NOMO-1 (cell line): ENCODE data around the gene BSG.

Experiments used
- DNase-seq, 2 experiments: peaks; one replicate each; lab custom pipeline; 2025; ENCODE audit not compliant: unreplicated experiment in 2 of 2; lab: John Stamatoyannopoulos, UW

The BSG gene

DNA sequence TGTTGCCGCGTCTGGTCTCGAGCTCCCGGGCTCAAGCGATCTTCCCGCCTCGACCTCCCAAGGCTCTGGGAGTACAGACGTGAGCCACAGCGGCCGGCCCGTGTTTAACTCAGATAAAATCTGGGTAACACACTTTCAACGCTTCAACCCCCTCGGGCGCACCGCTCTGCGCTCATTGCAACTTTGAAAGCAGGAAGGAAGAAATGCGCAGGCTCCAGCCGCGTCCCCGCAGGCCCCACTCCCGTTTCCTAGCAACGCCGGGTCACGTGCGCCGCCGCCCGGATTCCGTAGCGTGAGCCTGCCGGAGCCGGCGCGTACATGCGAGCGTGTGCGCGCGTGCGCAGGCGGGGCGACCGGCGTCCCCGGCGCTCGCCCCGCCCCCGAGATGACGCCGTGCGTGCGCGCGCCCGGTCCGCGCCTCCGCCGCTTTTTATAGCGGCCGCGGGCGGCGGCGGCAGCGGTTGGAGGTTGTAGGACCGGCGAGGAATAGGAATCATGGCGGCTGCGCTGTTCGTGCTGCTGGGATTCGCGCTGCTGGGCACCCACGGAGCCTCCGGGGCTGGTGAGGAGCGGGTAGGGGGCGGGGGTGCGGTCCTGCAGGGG lies at the start of gene BSG:
TSS of gene BSG (plus strand) at position 457 of the 603 bp plus-strand sequence. CDS start at position 496, 39 bp downstream.
- peak; percentile 97 for DNase-seq

DNA sequence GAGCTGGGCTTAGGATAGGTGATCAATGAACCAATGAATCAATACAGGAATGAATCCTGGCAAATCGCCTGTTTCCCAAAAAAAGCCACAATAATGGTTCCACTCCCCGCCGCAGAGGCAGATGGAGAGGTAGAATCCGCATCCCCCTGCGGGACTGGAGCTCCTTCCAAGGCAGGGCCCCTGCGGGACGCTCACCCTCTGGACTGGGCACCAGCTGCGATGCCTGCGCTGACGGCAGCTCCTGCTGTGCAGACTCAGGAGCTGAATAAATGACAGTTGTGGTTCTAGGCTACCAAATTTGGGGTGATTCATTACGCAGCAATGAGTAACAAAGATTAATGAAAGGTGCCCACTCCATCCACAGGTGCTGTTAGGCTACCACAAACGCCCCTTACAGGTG lies 49.7 kb upstream of the BSG start:
- DNase-seq, result no peak

DNA sequence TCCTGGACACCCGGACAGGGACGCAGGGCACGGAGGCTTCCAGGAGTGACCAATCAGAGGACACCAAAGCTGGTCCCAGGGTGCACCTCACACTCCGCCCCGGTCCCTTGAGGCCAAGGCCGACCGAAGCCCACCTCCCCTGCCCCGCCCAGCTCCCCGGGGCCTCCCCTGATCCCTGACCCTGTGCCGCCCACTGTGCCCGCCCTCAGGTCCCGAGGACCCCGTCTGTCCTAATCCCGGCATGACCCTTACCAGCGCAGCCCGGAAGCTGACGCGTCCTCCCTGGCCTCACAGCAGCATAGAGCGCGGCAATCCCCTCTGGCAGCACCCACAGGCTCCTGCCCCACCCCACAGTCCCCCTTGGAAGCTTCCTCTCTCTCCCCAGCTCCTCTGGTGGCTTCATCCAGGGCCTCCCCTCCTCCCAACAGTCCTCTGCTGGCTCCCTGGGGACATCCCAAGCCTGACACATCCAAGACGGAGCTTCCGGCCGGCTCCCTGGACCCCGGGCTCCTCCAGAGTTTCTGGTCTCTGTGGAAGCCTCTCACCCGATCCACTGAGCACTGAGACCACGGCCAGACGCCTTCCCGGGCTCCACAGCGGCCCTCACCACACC lies 48.2 kb upstream of the BSG start:
- DNase-seq, result no peak

DNA sequence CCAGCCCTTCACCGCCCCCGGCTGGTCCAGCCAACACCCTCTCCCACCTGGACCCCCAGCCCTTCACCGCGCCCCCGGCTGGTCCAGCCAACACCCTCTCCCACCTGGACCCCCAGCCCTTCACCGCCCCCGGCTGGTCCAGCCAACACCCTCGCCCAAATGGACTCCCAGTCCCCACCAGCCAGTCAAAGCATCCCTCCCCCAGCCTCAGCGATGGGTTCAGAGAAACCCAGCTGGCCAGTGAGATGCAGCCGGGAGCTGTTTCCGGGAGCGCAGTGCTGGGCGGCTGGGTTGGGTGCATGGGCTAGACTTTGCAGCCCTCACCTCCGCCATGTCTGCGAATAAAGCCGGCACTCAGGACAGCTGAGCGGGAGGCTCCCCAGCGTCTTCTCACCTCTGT lies 47.4 kb upstream of the BSG start:
- DNase-seq, result no peak

DNA sequence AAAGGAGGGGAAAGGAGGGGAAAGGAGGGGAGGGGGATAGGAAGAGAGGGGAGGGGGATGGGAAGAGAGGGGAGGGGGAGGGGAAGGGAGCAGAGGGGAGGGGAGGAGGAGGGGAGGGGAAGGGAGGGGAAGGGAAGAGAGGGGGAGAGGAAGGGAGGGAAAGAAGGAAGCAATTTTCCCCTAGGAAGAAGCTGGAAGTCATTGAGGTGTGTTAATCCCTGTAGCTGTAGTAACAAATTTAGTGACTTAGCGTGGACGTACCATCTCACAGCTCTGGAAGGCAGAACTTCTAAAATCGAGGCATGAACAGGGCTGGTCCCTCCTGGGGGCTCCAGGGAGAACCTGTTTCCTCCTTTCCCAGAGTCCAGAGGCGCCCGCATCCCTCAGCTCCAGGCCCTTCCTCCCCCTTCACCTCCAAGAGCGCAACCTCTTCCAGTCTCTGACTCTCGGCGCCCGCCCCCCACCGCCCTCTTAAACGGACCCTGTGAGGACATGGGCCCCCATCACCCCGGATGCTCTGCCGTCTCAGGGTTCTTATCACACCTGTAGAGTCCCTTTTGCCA lies 46.5 kb upstream of the BSG start:
- no peak for DNase-seq

DNA sequence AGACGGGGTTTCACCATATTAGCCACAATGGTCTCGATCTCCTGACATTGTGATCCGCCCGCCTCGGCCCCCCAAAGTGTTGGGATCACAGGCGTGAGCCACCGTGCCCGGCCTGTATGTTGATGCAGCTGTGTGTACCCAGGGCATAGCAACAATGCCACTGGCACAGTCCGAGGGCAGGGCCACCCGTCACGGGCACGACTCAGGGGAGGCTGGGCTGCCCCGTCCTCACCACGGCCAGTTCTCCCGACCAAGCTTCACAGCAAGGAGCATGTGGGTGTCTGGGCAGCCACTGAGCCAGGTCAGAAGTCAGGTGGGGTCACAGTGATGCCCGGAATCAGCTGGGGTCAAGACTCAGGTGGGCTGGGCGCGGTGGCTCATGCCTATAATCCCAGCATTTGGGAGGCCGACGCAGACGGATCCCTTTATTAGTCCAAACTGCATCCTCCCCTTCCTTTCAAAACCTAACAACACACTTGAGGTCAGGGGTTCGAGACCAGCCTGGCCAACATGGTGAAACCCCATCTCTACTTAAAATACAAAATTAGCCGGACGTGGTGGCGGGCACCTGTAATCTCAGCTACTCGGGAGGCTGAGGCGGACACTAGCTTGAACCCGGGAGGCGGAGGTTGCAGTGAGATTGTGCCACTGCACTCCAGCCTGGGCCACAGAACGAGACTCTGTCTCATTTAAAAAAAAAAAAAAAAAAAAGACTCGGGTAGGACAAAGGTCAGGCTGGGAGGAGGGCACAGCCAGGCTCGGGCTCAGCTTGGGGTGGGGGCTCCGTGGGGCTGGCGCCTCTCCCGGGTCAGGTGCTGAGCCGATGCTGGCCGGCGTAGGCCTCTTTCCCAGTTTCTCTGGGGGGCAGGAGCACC lies 42.0 kb upstream of the BSG start:
- DNase-seq, result no peak

DNA sequence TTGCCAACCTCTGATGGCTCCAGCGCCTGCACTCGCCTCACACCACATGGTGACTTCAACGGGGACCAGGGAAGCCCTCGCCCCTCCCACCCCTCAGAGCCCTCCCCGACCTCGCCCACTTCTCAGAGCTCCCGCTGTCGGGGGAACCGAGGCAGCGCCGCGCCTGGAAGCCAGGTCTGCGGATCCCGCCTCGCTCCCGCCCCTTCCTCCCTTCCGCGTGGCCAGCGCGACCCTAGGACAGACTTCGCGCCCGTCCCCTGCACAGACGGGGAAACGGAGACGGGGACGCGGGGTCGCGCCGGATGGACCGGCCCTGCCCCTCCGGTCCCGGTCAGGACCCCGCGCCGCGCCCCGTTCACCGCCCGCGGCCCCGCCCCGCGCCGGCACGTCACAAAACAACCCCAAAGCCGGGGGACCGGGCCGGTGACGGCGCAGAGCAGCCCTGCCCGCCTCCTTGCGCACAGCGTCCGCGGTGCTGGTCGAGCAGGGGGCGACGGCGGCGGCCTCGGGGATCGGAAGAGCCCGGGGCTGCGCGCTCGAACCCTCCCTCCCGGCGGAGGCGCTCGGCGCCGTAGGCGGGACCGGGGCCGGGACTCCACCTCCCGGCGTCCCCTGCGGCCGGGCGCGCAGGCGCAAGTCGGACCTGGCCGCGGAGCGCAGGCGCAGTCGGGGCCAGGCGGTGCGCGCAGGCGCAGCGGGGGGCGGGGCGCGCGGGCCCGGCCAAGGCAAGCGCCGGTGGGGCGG lies 41.2 kb upstream of the BSG start:
- peak; percentile 75 to 87 for DNase-seq

DNA sequence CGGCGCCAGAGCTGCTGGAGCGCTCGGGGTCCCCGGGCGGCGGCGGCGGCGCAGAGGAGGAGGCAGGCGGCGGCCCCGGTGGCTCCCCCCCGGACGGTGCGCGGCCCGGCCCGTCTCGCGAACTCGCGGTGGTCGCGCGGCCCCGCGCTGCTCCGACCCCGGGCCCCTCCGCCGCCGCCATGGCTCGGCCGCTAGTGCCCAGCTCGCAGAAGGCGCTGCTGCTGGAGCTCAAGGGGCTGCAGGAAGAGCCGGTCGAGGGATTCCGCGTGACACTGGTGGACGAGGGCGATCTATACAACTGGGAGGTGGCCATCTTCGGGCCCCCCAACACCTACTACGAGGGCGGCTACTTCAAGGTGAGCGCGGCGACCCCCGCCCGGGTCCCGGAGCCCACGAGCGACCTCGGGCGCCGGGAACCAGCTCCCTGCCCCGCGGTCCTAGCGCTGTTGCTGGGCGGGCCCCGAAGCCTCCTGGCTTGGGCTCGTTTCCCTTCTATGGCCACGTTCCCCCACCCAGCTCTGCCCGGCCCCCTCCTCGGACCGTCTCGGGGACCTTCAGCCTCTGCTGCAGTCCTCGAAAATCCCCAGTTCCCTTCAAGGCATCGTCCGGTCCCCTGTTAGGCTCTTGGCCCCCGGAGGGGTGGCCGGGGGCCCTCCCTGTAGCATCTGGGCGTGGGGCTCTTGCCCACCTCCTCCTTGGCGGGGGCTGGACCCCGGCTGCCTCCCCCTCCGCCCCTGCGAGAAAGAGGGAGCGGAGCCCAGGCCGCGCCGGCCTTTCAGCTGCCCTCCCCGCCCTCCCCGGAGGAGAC lies 40.4 kb upstream of the BSG start, which contains the start of gene CDC34:
TSS of gene CDC34 (plus strand) at position 8 of the 808 bp plus-strand sequence. CDS start at position 180, 172 bp downstream.
- no peak for DNase-seq

DNA sequence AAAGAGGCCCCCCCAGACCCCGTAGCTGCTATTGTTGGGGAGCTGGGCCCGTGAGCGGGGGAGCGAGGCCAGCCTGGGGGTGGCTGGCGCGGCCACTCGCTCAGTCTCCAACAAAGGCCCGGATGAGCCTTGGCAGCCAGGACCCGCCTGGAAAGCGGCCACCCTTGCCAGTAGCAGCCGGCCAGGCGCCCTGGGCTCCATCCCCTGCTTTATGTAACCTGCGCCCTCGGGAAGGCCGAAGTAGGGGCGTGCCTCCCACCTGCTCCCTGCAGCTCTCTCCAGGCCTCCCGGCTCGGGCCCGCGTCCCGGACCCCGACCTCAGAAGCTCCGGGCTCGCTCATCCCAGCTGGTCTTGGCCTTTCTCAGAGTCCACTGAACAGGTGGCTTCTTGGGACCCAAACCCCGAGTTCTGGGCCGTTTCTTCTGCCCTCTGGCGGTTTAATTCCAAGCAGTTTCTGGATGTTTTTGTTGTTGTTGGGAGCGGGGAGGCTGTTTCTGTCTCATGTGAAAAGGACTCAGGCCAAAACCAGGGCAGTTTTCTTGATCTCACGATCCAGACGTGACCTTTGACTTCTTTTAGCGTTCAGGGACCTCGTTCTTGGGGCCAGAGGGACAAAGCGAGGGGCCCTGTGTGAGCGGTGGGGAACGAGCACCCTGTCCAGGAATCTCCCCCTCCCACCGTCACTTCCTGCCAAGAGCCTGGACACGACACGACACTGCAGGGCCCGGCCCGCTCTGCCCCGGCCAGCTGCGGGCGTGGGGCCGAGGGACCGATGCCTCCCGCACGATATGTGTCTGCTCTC lies 39.6 kb upstream of the BSG start:
- DNase-seq, result peak; percentile 46 to 61

DNA sequence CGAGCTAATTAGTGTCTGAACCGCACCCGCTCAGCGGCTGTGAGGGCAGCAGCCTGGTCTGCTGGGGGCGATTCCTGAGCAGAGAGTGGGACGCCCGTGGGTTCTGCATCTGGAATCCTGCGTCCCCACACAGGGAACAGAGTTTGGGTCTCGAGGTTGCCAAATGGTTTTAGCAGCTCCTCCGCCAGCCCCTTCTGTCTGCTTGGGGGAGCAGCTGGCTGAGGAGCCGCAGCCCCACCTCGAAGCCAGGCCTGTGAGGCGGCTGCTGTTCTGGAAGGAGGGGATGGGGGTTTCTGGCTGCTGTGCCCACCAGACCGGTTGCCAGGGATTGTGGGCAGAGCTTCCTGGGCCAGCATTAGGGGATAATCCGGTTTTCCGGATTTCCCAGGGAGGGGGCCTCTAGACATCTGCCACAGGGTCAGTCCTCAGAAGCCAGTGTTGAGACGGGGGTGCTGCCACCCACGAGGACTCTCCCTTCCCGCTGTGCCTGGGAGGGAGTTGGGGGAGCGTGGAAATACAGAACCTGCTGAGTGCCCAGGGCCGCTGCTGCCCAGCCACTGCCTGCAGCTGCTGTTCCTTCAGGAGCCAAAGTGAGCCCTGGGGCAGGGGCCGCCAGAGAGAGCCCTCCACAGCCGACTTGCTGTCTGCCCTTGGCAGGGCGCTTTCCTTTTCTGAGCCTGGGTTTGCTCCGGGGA lies 38.9 kb upstream of the BSG start:
- DNase-seq, result no peak

DNA sequence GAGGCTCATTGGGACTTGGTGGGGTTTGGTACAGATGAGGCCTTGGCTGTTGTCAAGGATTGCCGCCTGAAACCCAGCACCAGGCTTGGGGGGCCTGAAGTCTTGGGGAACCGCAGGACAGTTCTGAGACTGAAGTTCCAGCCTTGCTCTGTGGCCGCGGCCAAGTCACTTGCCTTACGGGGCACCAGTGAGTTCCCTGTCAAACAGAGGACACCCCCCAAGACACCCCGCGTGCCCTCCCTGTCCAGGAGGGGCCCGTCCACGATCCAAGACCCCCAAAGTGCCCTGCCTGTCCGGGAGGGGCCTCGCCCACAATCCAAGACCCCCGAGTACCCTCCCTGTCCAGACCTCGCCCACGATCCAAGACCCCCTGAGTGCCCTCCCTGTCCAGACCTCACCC lies 38.3 kb upstream of the BSG start:
- DNase-seq, result no peak

DNA sequence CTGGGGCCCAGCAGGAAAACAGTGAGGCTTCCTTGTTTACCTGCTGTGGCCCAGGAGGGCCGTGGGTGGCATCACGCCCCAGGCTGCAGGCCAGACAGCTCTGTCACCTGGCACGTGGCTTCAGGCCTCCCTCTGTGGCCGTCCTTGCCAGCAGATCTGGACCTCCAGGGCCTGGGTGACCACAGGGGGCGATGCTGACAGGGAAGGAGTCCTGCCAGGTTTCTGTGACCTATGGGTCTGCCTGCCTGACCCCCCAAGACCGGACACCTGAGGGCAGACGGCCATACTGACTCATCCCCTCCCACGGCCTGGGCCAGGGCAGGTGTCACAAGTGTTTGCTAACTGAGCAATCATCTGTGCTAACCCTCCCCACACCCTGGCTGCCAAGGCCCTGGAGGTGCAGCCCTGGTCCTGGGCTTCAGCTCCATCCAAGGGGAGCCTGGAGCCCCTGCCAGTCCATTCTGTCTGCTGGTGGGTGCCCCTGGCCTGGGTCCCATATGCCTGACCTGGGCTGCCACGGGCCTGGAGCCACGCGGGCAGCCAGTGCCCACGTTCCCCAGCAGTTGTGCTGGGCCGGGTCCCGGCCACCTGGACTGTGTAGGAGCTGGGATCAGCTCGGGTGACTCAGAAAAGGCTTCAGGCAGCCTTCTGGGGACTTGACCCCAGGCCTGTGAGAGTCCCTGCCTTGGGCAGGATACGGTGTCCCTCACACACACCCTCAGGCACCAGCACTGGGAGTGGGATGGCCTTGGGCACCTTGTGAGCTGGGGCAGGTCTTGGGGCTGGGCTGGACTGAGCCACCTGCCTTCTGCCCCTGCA lies 37.2 kb upstream of the BSG start:
- no peak for DNase-seq

DNA sequence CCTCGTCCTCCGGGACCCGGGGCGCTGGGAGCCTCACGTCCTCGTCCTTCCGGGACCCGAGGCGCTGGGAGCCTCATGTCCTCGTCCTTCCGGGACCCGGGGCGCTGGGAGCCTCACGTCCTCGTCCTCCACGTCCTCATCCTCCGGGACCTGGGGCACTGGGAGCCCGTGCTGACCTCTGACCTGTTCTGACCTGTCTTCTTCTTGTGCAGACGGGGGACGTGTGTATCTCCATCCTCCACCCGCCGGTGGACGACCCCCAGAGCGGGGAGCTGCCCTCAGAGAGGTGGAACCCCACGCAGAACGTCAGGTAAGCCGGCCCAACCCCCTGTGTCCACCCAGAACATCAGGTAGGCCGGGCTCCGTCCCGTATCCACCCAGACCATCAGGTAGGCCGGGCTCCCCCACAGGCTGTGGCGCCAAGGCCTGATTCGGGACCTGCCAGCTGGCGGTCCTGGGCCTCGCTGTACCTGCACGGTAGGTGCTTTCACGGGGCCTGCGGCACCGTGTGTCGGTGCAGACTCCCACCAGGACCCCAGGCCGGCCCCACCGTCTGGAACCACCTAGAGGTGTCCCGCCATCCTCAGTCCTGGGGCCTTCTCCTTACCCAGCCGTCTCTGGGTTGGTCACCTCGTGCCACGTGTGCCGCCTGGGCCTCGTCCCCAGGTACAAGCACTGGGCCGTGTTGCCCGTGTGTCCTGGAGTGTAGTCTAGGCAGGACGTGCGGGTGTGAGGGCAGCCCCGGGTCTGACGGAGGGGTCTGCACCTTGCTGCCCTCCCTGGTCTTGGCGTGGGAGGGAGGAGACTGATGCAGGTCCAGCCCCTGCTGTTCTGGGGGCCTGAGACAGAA lies 36.1 kb upstream of the BSG start:
- DNase-seq, result no peak

DNA sequence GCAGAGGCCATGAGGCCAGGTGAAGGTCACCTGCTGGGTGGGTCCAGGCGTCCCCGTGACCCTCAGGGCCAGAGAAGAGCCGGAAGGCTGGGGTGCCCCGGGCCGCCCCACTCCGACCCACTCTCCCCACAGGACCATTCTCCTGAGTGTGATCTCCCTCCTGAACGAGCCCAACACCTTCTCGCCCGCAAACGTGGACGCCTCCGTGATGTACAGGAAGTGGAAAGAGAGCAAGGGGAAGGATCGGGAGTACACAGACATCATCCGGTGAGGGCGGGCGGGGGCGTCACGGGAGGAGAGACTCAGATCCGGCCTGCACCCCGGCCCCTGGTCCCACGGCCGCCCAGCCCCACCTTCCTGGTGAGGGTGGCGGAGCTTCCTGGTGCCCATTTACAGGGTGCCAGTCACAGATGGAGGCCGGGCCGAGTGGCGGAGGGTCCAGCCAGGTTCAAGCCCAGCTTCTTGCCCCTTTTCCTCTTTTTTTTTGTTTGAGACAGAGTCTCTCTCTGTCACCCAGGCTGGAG lies 35.5 kb upstream of the BSG start:
- DNase-seq, result no peak

DNA sequence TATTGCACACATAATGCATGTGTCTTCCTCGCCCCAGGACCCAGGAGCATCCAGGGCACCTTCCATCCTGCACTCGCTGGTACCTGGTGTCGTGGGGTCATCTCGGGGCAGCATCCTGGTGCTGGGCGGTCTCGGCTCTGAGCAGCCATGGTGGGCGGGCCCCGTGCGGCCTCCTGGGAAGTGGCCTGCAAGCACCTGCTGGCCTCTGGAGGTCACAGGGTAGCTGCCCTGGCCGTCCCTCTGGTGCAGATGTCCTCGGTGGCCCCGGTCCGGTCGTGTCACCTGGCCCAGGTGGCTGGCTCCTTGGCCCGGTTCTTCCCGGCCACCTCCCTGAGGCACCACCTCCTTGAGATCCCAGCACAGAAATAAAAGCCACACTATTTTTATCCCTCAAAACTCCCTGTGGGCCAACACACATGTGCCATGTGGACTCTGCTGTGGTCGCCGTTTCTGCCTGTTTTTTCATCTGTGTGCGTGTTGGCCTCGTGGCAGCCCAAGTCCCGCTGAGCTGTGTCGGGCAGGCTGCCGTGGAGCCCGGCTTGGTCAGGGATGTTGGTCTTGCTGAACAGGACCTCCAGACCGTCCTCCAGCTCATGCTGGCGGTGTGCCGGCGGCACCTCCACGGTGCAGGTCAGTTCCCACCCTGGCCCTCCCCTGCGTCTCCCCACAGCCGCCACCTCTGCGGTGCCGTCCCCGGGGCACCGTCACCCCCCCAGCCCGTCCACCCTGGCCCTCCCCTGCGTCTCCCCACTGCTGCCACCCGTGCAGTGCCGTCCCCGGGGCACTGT lies 33.6 kb upstream of the BSG start:
- no peak for DNase-seq
